Tibial artery (tissue), 4 donors: Measurements from ENCODE around the gene APPBP2.

Experiments used
- DNase-seq, 2 donors: peaks; one replicate each; pipeline ENCODE4 v3.0.0-alpha.2; 2019
- H3K27ac ChIP-seq, 2 donors: fragments of 200-600 bp; sonication (generic) in 1 of 2; 1 replicate in 1 of 2; 2 replicates in 1 of 2; pipeline ENCODE4 v1.5.1; 2018 to 2019; ENCODE audit warnings: mild to moderate bottlenecking in 1 of 2
- H3K27me3 ChIP-seq, 2 donors: fragments of 200-600 bp; sonication (generic) in 1 of 2; one replicate each; pipeline versions ENCODE4 v1.5.1 to v1.6.0; 2016 to 2019
- H3K36me3 ChIP-seq, 3 donors: fragments of 200-600 bp; sonication (generic) in 2 of 3; one replicate each; pipeline ENCODE4 v1.5.1; 2016 to 2019; ENCODE audit warnings: mild to moderate bottlenecking in 2 of 3
- H3K4me1 ChIP-seq, 4 donors: fragments of 200-600 bp; sonication (generic) in 2 of 4; 1 replicate in 3 of 4; 2 replicates in 1 of 4; pipeline ENCODE4 v1.5.1; 2016 to 2019
- H3K4me3 ChIP-seq, 2 donors: fragments of 200-600 bp; sonication (generic) in 1 of 2; 1 replicate in 1 of 2; 2 replicates in 1 of 2; pipeline ENCODE4 v1.5.1; 2018 to 2019; ENCODE audit warnings: mild to moderate bottlenecking in 2 of 2
- H3K9me3 ChIP-seq, 3 donors: fragments of 200-600 bp; sonication (generic) in 1 of 3; one replicate each; pipeline ENCODE4 v1.5.1; 2016 to 2019
- intact Hi-C: fragments of 100-400 bp; cut with DNase I; formaldehyde crosslinking; loops from one replicate; pipeline ENCODE4 v1.15.0; 2023; ENCODE audit warnings: low total_unique reads
- TF ChIP-seq, protein P1 (sequence below), 2 experiments: fragments of 200-600 bp in 1 of 2; fragments of 450-650 bp in 1 of 2; IDR thresholded peaks; one replicate each; pipeline ENCODE4 v1.5.1; 2017 to 2019; ENCODE audit warnings: antibody characterized with exemption in 2 of 2, mild to moderate bottlenecking in 1 of 2, moderate library complexity in 1 of 2

The APPBP2 gene

DNA sequence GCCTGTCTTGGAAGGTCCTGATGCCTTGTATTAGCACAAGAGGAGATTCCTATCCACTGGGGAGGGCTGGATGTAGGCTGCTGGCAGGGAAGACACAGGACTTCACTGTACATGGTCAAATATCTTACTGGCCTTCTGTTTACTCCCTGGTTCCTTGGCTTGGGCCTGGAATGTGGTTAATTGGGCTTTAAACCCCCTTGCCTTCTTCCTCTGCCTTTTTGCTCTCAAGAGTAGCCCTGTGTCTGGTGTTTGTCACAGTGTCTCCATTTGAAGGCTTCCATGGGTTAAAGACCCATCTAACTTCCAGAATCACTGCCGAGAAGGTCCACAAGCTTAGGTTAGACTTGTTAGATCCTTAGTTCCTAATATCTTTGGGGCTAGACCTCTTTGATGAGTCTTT lies 110.9 kb downstream of the APPBP2 start:
- DNase-seq = no peak
- Histone ChIP-seq H3K36me3 (no peaks in the 10 kb centered on the region), H3K4me3 (no peak overlapping the region), H3K4me1 (no peaks in the 10 kb centered on the region), H3K9me3 (no peaks in the 10 kb centered on the region), H3K27me3 (no peaks in the 10 kb centered on the region), H3K27ac (no peak overlapping the region)
- intact Hi-C loops = no loop called here
- TF ChIP-seq, protein P1, sequence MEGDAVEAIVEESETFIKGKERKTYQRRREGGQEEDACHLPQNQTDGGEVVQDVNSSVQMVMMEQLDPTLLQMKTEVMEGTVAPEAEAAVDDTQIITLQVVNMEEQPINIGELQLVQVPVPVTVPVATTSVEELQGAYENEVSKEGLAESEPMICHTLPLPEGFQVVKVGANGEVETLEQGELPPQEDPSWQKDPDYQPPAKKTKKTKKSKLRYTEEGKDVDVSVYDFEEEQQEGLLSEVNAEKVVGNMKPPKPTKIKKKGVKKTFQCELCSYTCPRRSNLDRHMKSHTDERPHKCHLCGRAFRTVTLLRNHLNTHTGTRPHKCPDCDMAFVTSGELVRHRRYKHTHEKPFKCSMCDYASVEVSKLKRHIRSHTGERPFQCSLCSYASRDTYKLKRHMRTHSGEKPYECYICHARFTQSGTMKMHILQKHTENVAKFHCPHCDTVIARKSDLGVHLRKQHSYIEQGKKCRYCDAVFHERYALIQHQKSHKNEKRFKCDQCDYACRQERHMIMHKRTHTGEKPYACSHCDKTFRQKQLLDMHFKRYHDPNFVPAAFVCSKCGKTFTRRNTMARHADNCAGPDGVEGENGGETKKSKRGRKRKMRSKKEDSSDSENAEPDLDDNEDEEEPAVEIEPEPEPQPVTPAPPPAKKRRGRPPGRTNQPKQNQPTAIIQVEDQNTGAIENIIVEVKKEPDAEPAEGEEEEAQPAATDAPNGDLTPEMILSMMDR (IDR thresholded peaks at IDR 0.05) = no peak

DNA sequence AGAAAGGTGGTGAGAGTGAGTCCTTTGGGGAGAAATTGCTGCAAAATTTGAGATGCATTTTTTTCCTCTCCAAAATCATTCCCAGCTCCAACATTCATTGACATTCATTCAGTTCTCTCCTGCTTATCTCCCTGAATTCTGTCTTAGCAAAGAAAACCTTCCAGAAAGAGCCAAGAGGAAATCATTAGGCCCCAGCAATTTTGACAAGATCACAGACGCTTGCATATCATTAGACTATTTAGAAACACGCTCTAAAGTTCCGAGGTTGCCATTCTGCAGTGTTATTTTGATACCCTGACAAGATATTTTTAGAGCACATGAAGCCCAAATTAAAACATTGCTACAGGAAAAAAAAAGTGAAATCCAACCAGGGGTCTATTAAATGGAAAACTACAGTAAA lies 113.3 kb downstream of the APPBP2 start:
- no peak for DNase-seq
- intact Hi-C loops = no loop called here
- TF ChIP-seq, protein P1 (IDR thresholded peaks at IDR 0.05) = no peak
- no peak overlapping the region for H3K4me3 ChIP-seq
- H3K27ac ChIP-seq = no peak overlapping the region
- H3K27me3 ChIP-seq = peaks cover 0 to 3% of the 10 kb centered on the region in 2 donors
- no peaks in the 10 kb centered on the region for H3K36me3 ChIP-seq
- no peaks in the 10 kb centered on the region for H3K4me1 ChIP-seq
- H3K9me3 ChIP-seq = no peaks in the 10 kb centered on the region

DNA sequence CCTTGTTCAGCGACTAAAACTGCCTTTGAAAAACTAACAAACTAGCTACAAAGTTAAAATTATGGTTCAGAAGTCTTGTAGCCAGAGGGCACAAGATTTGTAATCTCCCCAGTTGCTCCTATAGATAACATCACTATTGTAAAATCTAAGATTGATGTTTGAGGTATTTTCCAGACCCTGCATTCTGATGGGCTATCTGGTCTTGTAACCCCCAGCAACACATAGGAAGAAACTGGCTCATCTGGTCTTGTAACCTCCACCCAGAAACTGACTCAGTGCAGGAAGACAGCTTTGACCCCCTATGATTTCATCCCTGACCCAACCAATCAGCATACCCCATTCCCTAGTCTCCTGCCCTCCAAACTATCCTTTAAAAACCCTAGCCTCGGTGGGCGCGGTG lies 116.0 kb downstream of the APPBP2 start:
- Histone ChIP-seq H3K4me1 (no peaks in the 10 kb centered on the region), H3K36me3 (no peaks in the 10 kb centered on the region), H3K27ac (no peak overlapping the region), H3K4me3 (no peak overlapping the region), H3K9me3 (no peaks in the 10 kb centered on the region), H3K27me3 (peaks cover 0 to 3% of the 10 kb centered on the region in 2 donors)
- DNase-seq = no peak
- TF ChIP-seq, protein P1 (IDR thresholded peaks at IDR 0.05) = no peak
- intact Hi-C loops = no loop called here

DNA sequence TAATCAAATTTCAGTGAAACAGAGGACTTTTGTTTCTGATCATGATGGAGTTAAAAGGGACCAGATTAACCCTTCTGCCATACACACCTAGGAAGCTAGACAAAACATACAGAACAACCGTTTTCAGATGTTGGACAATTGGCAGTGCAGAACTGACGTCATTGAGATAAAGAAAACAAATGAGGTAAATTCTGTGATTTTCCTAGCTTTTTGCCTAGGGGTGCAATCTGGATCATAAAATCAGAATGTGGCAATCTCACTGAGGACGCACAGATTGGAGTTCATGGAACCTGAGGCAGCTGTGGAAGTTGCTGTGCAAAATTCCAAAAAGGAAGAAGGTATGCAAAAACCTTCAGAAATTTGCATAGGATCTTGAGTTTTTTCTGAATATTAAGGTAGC lies 119.2 kb downstream of the APPBP2 start:
- Histone ChIP-seq H3K36me3 (no peaks in the 10 kb centered on the region), H3K4me3 (no peak overlapping the region), H3K27ac (no peak overlapping the region), H3K27me3 (peaks cover 0 to 3% of the 10 kb centered on the region in 2 donors), H3K4me1 (no peaks in the 10 kb centered on the region), H3K9me3 (no peaks in the 10 kb centered on the region)
- TF ChIP-seq, protein P1 (IDR thresholded peaks at IDR 0.05) = no peak
- no peak for DNase-seq
- intact Hi-C loops = no loop called here

DNA sequence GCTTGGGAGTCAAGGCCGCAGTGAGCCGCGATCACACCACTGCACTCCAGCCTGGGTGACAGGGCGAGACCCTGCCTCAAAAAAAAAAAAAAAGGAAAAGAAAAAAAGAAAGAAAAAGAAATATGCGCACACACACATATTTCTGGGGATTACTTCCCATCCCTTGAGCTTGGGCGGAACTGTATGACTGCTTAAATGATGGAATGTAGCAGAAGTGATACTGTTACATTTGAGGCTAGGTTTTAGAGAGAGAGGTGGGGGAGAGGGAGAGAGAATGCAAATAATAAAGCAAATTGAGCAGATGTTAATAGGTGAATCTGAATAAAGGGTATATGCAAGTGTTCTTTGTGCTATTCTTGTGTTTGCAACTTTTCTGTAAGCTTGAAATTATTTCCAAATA lies 122.1 kb downstream of the APPBP2 start:
- no peak overlapping the region for H3K27ac ChIP-seq
- no peak for DNase-seq

DNA sequence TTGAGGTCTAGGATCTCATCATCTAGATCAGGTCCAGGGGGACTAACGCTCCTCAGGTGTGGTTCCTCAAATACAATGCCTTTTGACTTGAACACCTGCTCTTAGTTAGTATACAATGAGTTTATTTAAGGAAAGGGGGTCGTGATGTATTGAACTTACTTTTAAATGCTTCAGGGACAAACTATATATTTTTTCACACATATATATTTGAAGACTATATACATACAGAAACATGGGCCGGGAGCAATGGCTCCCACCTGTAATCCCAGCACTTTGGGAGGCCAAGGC lies 122.6 kb downstream of the APPBP2 start:
- intact Hi-C loops = no loop called here
- TF ChIP-seq, protein P1 (IDR thresholded peaks at IDR 0.05) = no peak
- H3K36me3 ChIP-seq = no peaks in the 10 kb centered on the region
- no peaks in the 10 kb centered on the region for H3K27me3 ChIP-seq
- no peaks in the 10 kb centered on the region for H3K9me3 ChIP-seq
- no peak overlapping the region for H3K4me3 ChIP-seq
- no peak overlapping the region for H3K27ac ChIP-seq
- no peaks in the 10 kb centered on the region for H3K4me1 ChIP-seq
- no peak for DNase-seq

More for the DNA sequence above, 122.1 kb downstream of the APPBP2 start:
- no peaks in the 10 kb centered on the region for H3K36me3 ChIP-seq
- H3K4me3 ChIP-seq = no peak overlapping the region
- intact Hi-C loops = no loop called here
- H3K27me3 ChIP-seq = no peaks in the 10 kb centered on the region
- TF ChIP-seq, protein P1 (IDR thresholded peaks at IDR 0.05) = no peak
- H3K4me1 ChIP-seq = no peaks in the 10 kb centered on the region
- H3K9me3 ChIP-seq = no peaks in the 10 kb centered on the region
